SK-N-SH treated with all-trans-retinoic acid at 6 μM for 48 hours (cell line): ENCODE measurements around the gene HOXD11.

Experiments used
- ATAC-seq: fragments of 200-7000 bp; cut with Tn5 transposase; 3 replicates; pipeline ENCODE4 v1.9.1; 2020; ENCODE audit warnings: mild to moderate bottlenecking, moderate library complexity
- ARNTL ChIP-seq: fragments of 450-650 bp; formaldehyde crosslinking; IDR thresholded peaks from 2 replicates; pipeline ENCODE4 v1.5.0; 2020; ENCODE audit warnings: low read depth, mild to moderate bottlenecking, moderate library complexity, borderline replicate concordance
- BACH2 ChIP-seq: fragments of 250-450 bp; sonication (Bioruptor Pico); IDR thresholded peaks from 2 replicates; pipeline ENCODE4 v1.9.0; 2021; ENCODE audit warnings: mild to moderate bottlenecking, borderline replicate concordance
- CSDC2 ChIP-seq: fragments of 250-450 bp; sonication (Bioruptor Pico); IDR thresholded peaks from 2 replicates; pipeline ENCODE4 v1.5.0; 2020; ENCODE audit warnings: mild to moderate bottlenecking, moderate library complexity
- GLIS3 ChIP-seq: fragments of 250-450 bp; sonication (Bioruptor Pico); IDR thresholded peaks from 2 replicates; pipeline ENCODE4 v1.5.0; 2020; ENCODE audit warnings: mild to moderate bottlenecking, moderate library complexity
- ISL1 ChIP-seq: fragments of 250-450 bp; sonication (Bioruptor Pico); IDR thresholded peaks from 2 replicates; pipeline ENCODE4 v2.1.2; 2022; ENCODE audit warnings: mild to moderate bottlenecking, moderate library complexity
- OSR1 ChIP-seq: fragments of 250-450 bp; sonication (Bioruptor Pico); IDR thresholded peaks from 2 replicates; pipeline ENCODE4 v1.8.0; 2022; ENCODE audit warnings: moderate library complexity, mild to moderate bottlenecking, inconsistent platforms
- RARB ChIP-seq: fragments of 250-450 bp; sonication (Bioruptor Pico); IDR thresholded peaks from 2 replicates; pipeline ENCODE4 v1.8.0; 2021; ENCODE audit warnings: mild to moderate bottlenecking, moderate library complexity
- TCF4 ChIP-seq: fragments of 250-450 bp; sonication (Bioruptor Pico); IDR thresholded peaks from 2 replicates; pipeline ENCODE4 v1.8.0; 2021; ENCODE audit warnings: mild to moderate bottlenecking, moderate library complexity, borderline replicate concordance
- TOX ChIP-seq: fragments of 250-450 bp; sonication (Bioruptor Pico); IDR thresholded peaks from 2 replicates; pipeline ENCODE4 v1.8.0; 2021; ENCODE audit warnings: mild to moderate bottlenecking, moderate library complexity, borderline replicate concordance
- ZC3H10 ChIP-seq: fragments of 250-450 bp; sonication (Bioruptor Pico); IDR thresholded peaks from 2 replicates; pipeline ENCODE4 v1.5.1; 2021; ENCODE audit warnings: mild to moderate bottlenecking, moderate library complexity
- ZFP3 ChIP-seq: fragments of 250-450 bp; sonication (Bioruptor Pico); IDR thresholded peaks from 2 replicates; pipeline ENCODE4 v1.5.0; 2020; ENCODE audit warnings: mild to moderate bottlenecking, moderate library complexity
- ZFP30 ChIP-seq: fragments of 450-650 bp; formaldehyde crosslinking; IDR thresholded peaks from 2 replicates; pipeline ENCODE4 v1.5.0; 2022; ENCODE audit warnings: mild to moderate bottlenecking, moderate library complexity
- ZNF70 ChIP-seq: fragments of 450-650 bp; formaldehyde crosslinking; IDR thresholded peaks from 2 replicates; pipeline ENCODE4 v1.5.0; 2020; ENCODE audit warnings: mild to moderate bottlenecking, moderate library complexity
- ZNF8 ChIP-seq: fragments of 450-650 bp; formaldehyde crosslinking; IDR thresholded peaks from 2 replicates; pipeline ENCODE4 v1.5.0; 2020; ENCODE audit warnings: mild to moderate bottlenecking, moderate library complexity
- TF ChIP-seq, protein P1 (sequence below): fragments of 250-450 bp; sonication (Bioruptor Pico); IDR thresholded peaks from 2 replicates; pipeline ENCODE4 v1.5.1; 2020; ENCODE audit warnings: low read depth, mild to moderate bottlenecking, moderate library complexity
- TF ChIP-seq, protein P2 (sequence below): fragments of 250-450 bp; sonication (Bioruptor Pico); IDR thresholded peaks from 2 replicates; pipeline ENCODE4 v1.5.1; 2021; ENCODE audit warnings: mild to moderate bottlenecking, moderate library complexity
- TF ChIP-seq, protein P3 (sequence below): fragments of 250-450 bp; sonication (Bioruptor Pico); IDR thresholded peaks from 2 replicates; pipeline ENCODE4 v1.5.0; 2020; ENCODE audit warnings: mild to moderate bottlenecking, moderate library complexity

Gene HOXD11

DNA sequence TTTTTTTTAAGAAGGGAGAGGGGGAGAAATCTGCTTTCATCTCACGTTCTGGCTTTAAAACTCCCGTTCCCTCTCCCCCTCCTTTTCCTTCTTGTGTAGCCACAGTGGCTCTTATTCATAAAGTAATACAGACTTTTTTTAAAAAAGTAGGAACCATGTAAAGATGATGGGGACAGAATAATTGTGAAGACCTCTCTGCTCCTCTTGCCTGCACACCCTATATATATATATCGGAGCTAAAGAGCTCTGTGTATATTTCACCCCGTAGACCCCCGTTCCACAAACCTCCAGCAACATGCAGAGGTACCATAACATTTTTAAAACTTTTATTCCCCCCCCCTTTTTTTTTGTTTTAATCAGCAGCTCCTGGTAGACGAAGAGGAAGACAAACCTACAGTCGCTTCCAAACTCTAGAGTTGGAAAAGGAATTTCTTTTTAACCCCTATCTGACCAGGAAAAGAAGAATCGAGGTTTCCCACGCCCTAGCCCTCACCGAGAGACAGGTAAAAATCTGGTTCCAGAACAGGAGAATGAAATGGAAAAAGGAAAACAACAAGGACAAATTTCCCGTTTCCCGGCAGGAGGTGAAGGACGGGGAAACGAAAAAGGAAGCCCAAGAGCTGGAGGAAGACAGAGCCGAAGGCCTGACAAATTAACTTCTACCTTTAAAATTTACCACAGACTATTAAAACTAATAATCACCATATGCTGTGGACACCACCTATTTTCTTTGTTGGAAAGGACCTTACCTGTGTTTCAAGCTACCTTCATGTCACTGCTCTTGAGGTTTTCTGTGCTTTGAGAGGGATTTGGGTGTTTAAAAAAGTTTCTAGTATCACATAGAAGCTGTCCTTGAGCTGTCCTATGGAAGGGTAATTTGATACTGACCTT is 24.1 kb downstream of the HOXD11 start:
- TF ChIP-seq RARB (CRISPR knock-in tag) (no peak), ZFP30 (no peak), CSDC2 (CRISPR knock-in tag) (no peak), OSR1 (CRISPR knock-in tag) (no peak), ISL1 (CRISPR knock-in tag) (no peak), ZC3H10 (CRISPR knock-in tag) (no peak), TOX (no peak)
- TF ChIP-seq, protein P1, sequence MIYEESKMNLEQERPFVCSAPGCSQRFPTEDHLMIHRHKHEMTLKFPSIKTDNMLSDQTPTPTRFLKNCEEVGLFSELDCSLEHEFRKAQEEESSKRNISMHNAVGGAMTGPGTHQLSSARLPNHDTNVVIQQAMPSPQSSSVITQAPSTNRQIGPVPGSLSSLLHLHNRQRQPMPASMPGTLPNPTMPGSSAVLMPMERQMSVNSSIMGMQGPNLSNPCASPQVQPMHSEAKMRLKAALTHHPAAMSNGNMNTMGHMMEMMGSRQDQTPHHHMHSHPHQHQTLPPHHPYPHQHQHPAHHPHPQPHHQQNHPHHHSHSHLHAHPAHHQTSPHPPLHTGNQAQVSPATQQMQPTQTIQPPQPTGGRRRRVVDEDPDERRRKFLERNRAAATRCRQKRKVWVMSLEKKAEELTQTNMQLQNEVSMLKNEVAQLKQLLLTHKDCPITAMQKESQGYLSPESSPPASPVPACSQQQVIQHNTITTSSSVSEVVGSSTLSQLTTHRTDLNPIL (CRISPR knock-in tag): no peak
- TF ChIP-seq, protein P2, sequence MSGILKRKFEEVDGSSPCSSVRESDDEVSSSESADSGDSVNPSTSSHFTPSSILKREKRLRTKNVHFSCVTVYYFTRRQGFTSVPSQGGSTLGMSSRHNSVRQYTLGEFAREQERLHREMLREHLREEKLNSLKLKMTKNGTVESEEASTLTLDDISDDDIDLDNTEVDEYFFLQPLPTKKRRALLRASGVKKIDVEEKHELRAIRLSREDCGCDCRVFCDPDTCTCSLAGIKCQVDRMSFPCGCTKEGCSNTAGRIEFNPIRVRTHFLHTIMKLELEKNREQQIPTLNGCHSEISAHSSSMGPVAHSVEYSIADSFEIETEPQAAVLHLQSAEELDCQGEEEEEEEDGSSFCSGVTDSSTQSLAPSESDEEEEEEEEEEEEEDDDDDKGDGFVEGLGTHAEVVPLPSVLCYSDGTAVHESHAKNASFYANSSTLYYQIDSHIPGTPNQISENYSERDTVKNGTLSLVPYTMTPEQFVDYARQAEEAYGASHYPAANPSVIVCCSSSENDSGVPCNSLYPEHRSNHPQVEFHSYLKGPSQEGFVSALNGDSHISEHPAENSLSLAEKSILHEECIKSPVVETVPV (CRISPR knock-in tag): no peak
- TF ChIP-seq, all 23 proteins: peak for 0
- no peak; the same call in 2 of the 3 replicates for ATAC-seq

DNA sequence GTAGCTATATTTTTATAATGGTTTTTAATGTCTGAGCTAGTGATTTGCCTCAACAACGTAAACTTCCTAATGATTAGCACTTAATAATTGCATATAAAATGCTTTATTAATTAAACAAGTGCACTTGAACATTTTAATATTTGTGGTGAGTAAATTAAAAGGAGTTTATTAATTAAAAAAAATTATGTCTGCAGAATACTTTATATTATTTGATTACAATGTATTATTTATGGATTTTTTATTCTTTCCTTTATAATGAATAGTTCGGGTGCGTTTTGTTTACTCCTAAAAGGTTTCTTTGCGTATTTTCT is 24.7 kb downstream of the HOXD11 start:
- no peak for ATAC-seq
- TF ChIP-seq, protein P2 (CRISPR knock-in tag): no peak
- TF ChIP-seq TCF4 (no peak), ARNTL (no peak), ISL1 (CRISPR knock-in tag) (no peak)

DNA sequence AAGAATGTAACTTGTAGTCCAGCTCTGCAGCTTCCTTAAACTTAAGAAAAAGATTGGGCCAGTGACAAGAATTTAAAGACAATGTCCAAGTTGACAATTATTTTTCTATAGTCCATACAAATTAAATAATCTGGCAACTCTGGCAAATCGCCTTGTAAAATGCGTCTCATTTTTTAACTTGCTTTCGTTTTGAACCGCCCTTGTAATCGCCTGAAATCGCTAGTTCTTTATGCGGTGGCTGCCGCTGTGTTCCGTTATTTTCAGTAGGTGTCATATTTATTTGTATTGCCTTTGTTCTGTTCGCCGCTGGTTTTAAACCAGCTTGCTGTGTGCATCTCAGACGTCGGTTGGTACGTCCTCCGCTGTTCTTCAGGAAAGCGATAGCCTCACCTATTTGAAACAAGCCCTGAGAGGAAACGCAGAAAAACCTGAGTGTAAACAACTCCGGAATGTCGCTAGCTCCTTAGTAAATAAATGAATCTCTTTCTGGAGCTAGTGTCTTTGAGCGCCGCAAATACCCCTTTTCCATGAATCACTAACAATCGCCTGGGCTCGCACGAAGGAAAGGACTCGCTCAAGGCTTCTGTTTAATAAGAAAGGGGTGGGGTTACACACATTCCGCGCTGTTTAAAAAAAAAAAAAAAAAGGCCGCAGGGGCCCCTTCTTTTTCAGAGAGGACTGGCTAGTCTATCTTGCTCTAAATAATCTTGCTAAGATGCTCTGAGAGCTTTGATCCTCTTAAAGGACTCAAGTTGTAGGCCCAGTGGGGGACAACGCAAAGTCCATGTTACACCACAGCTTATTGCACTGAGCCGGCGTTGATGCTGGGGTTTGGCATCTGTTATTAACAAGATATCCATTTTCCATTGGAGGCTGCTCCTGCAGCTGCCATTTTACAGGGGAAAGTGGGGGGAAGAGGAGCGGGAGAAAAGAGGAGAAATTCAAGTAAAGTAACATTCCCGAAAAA is 25.4 kb downstream of the HOXD11 start:
- no peak for ATAC-seq
- no peak for TF ChIP-seq ZNF70 (CRISPR knock-in tag)
- no peak for TF ChIP-seq CSDC2 (CRISPR knock-in tag)
- no peak for TF ChIP-seq ZNF8 (CRISPR knock-in tag)
- no peak for TF ChIP-seq TOX
- no peak for TF ChIP-seq GLIS3 (CRISPR knock-in tag)
- TF ChIP-seq BACH2 (CRISPR knock-in tag): no peak
- no peak for TF ChIP-seq ARNTL
- TF ChIP-seq, protein P1 (CRISPR knock-in tag): no peak
- no peak for TF ChIP-seq RARB (CRISPR knock-in tag)

DNA sequence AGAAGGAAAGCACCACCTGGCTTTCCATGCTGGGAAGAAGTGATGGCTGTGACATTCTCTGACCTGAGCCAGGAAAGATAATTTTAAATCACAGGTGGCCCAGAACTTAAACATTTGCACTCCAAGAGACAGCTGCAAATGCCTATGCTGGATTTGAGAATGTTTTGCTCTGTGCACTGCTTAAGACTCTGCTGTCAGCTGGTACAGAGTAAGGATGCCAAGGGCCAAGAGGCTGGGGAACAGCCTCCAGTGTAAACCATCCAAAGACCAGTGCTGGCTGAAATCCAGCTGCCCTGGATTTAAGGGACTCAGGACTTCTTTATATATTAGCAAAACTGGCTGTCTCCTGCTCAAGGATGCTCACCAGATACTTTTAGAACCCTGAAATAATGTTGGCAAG is 26.3 kb downstream of the HOXD11 start:
- no peak for TF ChIP-seq ZFP3 (CRISPR knock-in tag)
- ATAC-seq: no peak

DNA sequence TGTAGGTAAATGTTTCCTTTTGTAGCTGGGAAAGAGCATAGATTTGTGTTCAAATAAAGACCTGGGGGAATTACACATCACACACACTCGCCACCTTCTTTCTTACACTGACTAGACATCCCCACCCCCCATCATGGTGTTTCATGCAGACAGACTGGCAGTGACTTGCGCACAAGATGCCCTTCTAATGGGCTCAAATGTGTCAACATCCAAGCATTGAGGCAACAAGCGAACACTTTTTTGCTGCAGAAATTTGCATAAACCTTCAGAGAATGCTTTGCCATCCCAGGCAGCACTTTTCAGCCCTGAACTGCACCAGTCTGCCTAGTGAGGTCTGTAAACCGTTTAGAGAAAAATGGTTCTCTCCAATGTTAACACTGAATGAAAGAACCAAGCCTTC is 27.0 kb downstream of the HOXD11 start:
- no peak for ATAC-seq
- TF ChIP-seq OSR1 (CRISPR knock-in tag) (no peak), TCF4 (no peak), ZFP3 (CRISPR knock-in tag) (no peak), TOX (no peak), CSDC2 (CRISPR knock-in tag) (no peak), ZNF8 (CRISPR knock-in tag) (no peak), ISL1 (CRISPR knock-in tag) (no peak)

DNA sequence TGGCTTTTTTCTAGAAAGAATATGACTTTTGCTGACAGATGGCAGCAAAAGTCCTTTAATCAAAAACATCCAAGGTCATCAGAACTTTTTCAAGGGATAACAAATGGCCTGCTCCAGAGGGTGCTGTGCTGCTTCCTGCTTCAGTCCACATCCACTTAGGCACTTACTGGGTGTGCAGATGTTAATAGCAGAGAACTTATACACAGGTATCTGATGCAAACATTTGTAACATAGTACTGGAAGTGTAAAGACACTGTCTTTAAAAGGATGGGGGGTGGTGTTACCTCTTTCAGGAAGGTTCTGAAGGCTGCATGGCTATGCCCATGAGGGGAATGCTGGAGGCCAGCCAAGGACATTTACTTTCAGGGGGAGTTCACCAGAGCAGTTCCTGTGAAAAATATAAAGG is 28.0 kb downstream of the HOXD11 start:
- TF ChIP-seq, protein P3, sequence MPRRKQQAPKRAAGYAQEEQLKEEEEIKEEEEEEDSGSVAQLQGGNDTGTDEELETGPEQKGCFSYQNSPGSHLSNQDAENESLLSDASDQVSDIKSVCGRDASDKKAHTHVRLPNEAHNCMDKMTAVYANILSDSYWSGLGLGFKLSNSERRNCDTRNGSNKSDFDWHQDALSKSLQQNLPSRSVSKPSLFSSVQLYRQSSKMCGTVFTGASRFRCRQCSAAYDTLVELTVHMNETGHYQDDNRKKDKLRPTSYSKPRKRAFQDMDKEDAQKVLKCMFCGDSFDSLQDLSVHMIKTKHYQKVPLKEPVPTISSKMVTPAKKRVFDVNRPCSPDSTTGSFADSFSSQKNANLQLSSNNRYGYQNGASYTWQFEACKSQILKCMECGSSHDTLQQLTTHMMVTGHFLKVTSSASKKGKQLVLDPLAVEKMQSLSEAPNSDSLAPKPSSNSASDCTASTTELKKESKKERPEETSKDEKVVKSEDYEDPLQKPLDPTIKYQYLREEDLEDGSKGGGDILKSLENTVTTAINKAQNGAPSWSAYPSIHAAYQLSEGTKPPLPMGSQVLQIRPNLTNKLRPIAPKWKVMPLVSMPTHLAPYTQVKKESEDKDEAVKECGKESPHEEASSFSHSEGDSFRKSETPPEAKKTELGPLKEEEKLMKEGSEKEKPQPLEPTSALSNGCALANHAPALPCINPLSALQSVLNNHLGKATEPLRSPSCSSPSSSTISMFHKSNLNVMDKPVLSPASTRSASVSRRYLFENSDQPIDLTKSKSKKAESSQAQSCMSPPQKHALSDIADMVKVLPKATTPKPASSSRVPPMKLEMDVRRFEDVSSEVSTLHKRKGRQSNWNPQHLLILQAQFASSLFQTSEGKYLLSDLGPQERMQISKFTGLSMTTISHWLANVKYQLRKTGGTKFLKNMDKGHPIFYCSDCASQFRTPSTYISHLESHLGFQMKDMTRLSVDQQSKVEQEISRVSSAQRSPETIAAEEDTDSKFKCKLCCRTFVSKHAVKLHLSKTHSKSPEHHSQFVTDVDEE: peak; percentile 54
- TF ChIP-seq, protein P1 (CRISPR knock-in tag): no peak
- 0 out of 2 replicates have a peak, but pooled peaks have one; percentile 8 for TF ChIP-seq ZNF70 (CRISPR knock-in tag)
- TF ChIP-seq, all 23 proteins: peak for 2
- ATAC-seq: peak; percentile 5; the same call in 1 of the 3 replicates
